Measurements from ENCODE around the gene CFHR3.
"Not testable (repeated sequence)": the region's sequence is repeated elsewhere in the genome, so short reads cannot be mapped to it uniquely, and the experiment has no call there.

DNA sequence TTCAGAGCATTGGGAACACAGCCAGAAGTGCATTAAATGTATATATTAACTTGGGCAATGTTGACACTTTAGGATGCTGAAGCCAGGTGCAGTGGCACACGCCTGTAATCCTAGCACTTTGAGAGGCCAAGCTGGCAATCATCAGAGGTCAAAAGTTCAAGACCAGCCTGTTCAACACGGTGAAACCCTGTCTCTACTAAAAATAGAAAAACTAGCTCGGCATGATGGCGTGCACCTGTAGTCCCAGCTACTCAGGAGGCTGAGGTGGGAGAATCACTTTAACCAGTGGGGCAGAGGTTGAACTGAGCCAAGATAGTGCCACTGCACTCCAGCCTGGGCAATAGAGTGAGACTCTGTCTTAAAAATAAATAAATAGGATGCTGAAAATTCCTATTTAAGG is 19.5 kb downstream of the CFHR3 start:
- TF ChIP-seq POLR2A (IDR thresholded peaks at IDR 0.05): not testable (repeated sequence)
- TF ChIP-seq, protein P1, sequence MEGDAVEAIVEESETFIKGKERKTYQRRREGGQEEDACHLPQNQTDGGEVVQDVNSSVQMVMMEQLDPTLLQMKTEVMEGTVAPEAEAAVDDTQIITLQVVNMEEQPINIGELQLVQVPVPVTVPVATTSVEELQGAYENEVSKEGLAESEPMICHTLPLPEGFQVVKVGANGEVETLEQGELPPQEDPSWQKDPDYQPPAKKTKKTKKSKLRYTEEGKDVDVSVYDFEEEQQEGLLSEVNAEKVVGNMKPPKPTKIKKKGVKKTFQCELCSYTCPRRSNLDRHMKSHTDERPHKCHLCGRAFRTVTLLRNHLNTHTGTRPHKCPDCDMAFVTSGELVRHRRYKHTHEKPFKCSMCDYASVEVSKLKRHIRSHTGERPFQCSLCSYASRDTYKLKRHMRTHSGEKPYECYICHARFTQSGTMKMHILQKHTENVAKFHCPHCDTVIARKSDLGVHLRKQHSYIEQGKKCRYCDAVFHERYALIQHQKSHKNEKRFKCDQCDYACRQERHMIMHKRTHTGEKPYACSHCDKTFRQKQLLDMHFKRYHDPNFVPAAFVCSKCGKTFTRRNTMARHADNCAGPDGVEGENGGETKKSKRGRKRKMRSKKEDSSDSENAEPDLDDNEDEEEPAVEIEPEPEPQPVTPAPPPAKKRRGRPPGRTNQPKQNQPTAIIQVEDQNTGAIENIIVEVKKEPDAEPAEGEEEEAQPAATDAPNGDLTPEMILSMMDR (IDR thresholded peaks at IDR 0.05): not testable (repeated sequence)

Data from heart left ventricle (tissue), 13 donors.